Activated naive CD8-positive, alpha-beta T cell treated with anti-CD3 and anti-CD28 coated beads, Interleukin-2, amount 10 ng/mL, durations not matched to agents 7 days and 5 days (primary cell): ENCODE results near the gene PRR33. TPM values are rescaled to one million over a fixed set of nuclear protein-coding genes. Genes with fewer than 3 reads are reported as not detected.

Experiments used
- ATAC-seq: fragments of 150-1000 bp; cut with Tn5 transposase; one replicate; pipeline ENCODE4 v1.10.0; 2021; ENCODE audit warnings: low read depth, moderate library complexity
- POLR2A ChIA-PET: fragments of 350-600 bp; sonication (Branson Sonifier 250); formaldehyde crosslinking; loops from one replicate; lab custom pipeline; 2021; ENCODE audit warnings: antibody characterized with exemption; lab: Charles Lee
- DNase-seq: peaks from one replicate; pipeline ENCODE4 v3.0.0; 2021
- H3K27ac Mint-ChIP-seq: one replicate; pipeline ENCODE4 v1.8.0; 2022; ENCODE audit warnings: mild to moderate bottlenecking, mixed read lengths
- H3K27me3 Mint-ChIP-seq: one replicate; pipeline ENCODE4 v1.8.0; 2022; ENCODE audit warnings: mild to moderate bottlenecking, moderate library complexity, mixed read lengths
- H3K36me3 Mint-ChIP-seq: one replicate; pipeline ENCODE4 v1.8.0; 2021; ENCODE audit warnings: mild to moderate bottlenecking, mixed read lengths
- H3K4me1 Mint-ChIP-seq: one replicate; pipeline ENCODE4 v1.8.0; 2021; ENCODE audit warnings: mixed read lengths
- H3K4me3 Mint-ChIP-seq: one replicate; pipeline ENCODE4 v1.8.0; 2022; ENCODE audit warnings: mild to moderate bottlenecking, moderate library complexity, mixed read lengths
- H3K9me3 Mint-ChIP-seq: one replicate; pipeline ENCODE4 v1.8.0; 2021; ENCODE audit warnings: mixed read lengths
- total RNA-seq, 2 experiments: library from RNA; stranded (reverse); gene quantifications; one replicate each; pipeline ENCODE4 v1.2.3, GENCODE V29; 2021

The PRR33 gene
- total RNA-seq, 2 experiments from 2014 or later = not detected

DNA sequence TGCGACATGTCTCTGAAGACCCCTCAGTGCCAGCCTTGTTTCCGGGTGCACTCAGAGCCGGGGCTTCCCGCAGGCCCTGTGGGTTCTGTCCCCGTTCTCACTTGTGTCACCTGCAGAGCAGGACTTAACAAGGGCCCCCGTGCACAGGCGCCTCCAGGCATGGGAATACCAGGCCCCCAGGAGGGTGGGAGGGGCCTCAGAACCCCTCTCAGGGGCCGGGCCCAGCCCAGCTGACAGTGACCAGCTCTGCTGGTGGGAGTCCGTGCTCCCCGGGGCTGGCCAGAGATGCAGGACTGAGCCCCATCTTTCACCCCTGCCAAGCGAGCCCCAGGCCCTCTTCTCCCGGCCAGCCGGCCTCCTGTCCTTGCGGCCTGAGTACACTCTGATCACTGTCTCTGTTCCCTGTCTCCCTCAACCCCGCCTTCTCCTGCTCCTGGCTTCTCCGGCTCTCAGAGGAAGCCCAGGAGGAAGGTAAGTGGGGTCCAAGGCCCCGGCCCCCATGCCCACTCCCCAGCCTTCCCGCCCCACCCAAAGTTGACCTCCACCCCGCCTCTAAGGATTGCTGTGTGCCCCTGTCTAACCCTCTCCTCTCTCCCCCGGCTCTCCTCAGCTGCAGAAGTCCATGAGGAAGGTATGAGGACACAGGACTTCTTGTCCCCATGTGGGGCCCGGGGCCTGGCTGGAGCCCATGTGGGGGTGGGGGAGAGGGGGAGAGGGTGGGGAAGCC lies 33.1 kb upstream of the PRR33 start:
- Mint-ChIP-seq H3K27me3 (peaks cover 2% of the 10 kb centered on the region), H3K4me1 (peaks cover 4% of the 10 kb centered on the region), H3K4me3 (no peak overlapping the region), H3K27ac (no peak overlapping the region), H3K9me3 (no peaks in the 10 kb centered on the region), H3K36me3 (no peaks in the 10 kb centered on the region)
- DNase-seq = no peak
- POLR2A ChIA-PET = no interaction called here
- ATAC-seq = no peak

DNA sequence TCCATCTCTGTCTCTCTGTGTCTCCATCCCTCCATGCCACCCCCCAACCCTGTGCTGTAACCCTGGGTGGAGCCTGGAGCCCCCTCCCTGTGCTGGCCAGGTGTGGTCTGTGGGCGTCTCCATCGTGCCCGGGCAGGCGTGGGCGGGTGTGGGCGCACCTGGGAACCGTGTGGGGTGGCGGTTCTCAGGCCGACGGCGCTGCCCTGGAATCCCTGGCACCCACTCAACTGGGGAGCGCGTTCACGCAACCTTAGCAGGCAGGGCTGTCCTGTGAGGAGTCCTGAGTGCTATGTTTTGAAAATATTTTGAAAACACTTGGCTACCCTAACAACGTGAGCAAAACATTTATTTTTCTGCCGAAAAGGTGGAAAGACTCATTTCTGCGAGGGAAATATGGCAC lies 32.5 kb upstream of the PRR33 start:
- Mint-ChIP-seq H3K4me1 (peaks cover 2% of the 10 kb centered on the region), H3K4me3 (no peak overlapping the region), H3K36me3 (no peaks in the 10 kb centered on the region), H3K9me3 (no peaks in the 10 kb centered on the region), H3K27me3 (no peaks in the 10 kb centered on the region), H3K27ac (no peak overlapping the region)
- POLR2A ChIA-PET = no interaction called here
- ATAC-seq = no peak
- no peak for DNase-seq

DNA sequence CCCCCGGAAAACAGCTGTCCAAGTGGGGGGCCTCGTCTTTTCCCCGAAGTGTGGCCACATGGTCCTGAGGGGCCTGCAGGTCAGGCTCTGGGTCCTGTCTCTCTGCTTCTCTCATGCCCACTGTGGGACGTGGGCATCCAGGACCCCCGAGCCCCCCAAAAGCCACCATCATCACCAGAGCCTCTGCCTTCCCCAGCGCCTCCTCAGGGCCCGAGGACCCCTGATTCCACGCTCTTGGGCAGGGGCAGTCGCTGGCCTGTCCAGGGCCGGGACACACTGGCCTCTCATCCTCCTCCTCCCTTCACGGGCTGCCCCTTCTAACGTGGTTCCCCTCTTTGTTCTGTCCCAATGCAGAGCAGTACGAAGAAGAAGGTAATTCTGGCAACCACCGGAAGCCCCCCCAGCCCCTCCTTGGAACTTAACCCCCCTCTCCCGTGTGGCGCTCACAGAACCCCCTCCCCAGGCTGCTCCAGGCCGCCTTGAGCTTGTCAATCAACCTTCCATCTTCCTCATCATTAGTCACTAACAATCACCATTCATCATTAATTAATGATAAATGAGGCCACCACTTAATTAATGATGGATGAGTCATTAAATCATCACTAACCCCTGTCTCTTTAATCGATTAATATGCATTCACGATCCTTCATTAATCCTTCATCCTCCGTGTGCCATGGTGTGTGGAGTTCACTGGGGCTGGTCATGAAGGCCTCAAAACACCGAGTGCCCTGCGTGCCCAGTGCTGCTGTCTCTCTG lies 31.7 kb upstream of the PRR33 start:
- POLR2A ChIA-PET = no interaction called here
- no peak for ATAC-seq

DNA sequence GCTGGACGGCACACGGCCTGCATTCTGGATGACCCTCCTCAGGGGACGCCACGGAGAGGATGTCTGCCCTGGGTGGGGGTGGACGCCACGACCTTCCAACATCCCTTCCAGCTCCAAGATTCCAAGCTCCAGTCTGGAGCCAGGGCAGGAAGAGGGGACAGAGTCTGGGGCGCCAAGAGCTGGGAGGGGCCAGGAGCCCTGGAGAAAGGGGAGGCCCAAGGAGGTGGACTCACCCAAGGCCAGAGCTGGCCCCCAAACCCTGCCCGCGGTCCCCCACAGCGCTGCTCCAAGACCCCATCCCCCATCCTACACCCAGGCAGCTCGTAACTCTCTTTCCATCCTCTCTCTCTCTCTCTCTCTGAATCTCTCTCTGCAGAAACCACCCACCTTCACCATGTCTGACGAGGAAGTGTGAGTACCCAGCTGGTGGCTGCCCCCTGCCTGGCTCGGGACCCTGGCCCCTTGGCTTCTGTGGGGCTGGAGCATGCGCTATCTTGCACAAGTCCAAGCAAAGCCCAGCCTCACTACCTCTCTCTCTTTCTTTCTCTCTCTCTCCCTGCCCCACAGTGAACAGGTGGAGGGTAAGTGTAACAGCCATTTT lies 30.9 kb upstream of the PRR33 start:
- Mint-ChIP-seq H3K27me3 (no peaks in the 10 kb centered on the region), H3K4me1 (peaks cover 2% of the 10 kb centered on the region), H3K27ac (no peak overlapping the region), H3K36me3 (no peaks in the 10 kb centered on the region), H3K9me3 (no peaks in the 10 kb centered on the region), H3K4me3 (no peak overlapping the region)
- POLR2A ChIA-PET = interaction anchor here (1.8 kb wide), 2 partner anchors 32 to 41 kb away, joined by 6 to 12 read pairs; no protein-coding TSS in a partner anchor
- no peak for ATAC-seq
- no peak for DNase-seq

More for the DNA sequence above, 31.7 kb upstream of the PRR33 start:
- no peak overlapping the region for H3K4me3 Mint-ChIP-seq
- H3K27me3 Mint-ChIP-seq = no peaks in the 10 kb centered on the region
- no peaks in the 10 kb centered on the region for H3K36me3 Mint-ChIP-seq
- no peaks in the 10 kb centered on the region for H3K9me3 Mint-ChIP-seq
- DNase-seq = no peak
- H3K4me1 Mint-ChIP-seq = peaks cover 2% of the 10 kb centered on the region
- no peak overlapping the region for H3K27ac Mint-ChIP-seq

DNA sequence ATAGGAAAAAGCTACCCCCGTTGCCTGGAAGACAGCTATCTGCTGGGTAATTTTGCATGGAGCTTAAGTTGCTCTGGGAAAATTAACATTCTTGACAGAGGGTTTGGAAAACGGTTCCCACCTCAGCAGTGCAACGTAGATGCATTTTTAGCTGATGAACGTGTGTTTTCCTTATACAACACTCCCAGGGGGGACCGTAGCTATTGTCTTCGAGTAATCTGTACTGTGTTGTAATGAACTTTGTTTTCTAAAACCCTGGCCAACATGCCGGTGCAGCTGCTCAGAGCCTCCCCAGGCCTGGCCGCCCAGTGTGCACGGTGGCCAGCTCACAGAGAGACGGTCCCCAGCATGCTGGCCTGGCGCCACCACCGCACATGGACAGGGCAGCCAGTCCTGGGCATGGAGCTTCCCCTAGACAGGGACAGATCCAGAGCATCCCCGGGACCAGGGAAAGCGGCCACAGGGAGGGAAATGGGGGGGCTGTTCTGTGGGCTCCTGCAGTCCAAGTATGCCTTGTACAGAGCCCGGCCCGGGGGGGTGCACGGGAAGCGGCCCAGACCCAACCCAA lies 30.0 kb upstream of the PRR33 start:
- H3K27me3 Mint-ChIP-seq = no peaks in the 10 kb centered on the region
- no peak overlapping the region for H3K4me3 Mint-ChIP-seq
- no peaks in the 10 kb centered on the region for H3K36me3 Mint-ChIP-seq
- DNase-seq (no peak), ATAC-seq (no peak)
- H3K27ac Mint-ChIP-seq = no peak overlapping the region
- POLR2A ChIA-PET = interaction anchor here (1.0 to 1.8 kb wide), 4 partner anchors 31 to 69 kb away, joined by 3 to 12 read pairs (median 4); partner anchors contain the start of gene LSP1
- no peaks in the 10 kb centered on the region for H3K9me3 Mint-ChIP-seq
- peaks cover 2% of the 10 kb centered on the region for H3K4me1 Mint-ChIP-seq

DNA sequence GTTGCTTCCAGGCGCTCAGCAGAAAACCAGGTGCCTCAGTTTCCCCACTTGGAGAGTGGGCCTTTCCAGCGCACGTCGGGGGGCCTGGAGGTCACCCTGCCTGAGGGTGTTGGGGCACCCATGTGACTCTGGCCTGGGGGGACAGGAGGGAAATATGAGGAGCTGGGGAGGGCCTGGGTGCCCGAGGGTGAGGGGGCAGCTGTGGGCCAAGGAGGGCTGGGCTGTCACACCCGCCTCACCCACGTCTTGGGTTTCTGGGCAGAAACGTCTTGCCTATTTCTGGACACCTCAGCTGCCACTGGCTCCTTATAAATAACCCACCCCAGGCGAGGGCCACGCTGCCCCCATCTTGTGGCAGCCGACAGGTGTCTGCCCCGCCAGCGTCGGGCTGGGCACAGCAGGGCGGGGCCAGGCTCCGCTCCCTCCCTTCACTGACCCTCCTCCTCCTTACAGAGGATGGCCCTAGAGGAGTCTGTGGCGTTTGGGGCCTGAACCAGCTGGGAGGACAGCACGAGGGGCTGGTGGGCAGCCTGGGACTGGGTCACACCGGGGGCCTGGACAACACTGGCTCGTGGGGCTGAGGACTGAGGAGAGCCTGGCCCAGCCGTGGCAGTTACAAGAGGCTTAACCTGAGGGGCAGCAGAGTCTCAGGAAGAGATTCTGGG lies 29.3 kb upstream of the PRR33 start:
- Mint-ChIP-seq H3K27me3 (no peaks in the 10 kb centered on the region), H3K4me3 (no peak overlapping the region), H3K36me3 (no peaks in the 10 kb centered on the region), H3K4me1 (peaks cover 2% of the 10 kb centered on the region), H3K9me3 (no peaks in the 10 kb centered on the region), H3K27ac (no peak overlapping the region)
- DNase-seq (peak; percentile 30), ATAC-seq (no peak)
- POLR2A ChIA-PET = interaction anchor here (0.7 to 1.8 kb wide), 6 partner anchors 14 to 68 kb away, joined by 3 to 12 read pairs (median 3); partner anchors contain the start of gene LSP1

DNA sequence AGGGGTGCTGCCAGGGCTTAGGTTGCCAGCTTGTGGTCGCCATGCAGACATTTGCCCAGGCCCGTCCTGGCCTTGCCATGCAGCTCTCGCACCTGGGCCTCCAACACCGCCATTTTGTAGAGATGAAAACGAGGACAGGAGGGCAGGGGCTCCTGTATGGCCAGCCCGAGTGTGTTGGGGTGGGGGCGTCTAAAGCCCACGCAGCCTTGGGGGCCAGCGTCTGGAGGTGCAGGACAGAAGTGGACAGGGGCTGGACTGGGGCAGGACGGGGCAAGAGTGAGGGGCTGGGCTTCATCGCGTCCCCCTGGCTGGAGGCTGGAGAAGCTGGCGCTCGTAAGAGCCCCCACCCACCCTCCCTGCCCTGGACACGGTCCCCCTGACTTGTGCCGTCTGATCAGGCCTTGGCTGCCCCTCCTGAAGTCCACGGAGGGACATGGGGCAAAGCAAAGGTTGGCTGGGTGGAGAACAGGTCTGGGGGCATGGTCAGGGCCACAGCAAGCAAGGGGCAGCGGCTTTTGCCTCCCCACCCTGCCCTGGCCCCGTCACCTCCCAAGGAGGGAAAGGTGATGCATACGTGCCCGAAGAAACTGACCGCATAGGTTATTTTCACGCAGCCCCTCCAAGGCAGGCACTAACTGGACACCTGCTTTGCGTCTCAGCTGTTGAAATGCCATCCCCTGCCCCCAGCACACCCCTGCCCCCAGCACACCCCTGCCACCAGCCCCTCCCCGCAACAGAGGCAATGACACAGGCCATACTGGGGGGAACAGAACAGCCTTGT lies 28.6 kb upstream of the PRR33 start:
- no peak overlapping the region for H3K27ac Mint-ChIP-seq
- ATAC-seq (no peak), DNase-seq (no peak)
- H3K27me3 Mint-ChIP-seq = no peaks in the 10 kb centered on the region
- peaks cover 5% of the 10 kb centered on the region for H3K4me1 Mint-ChIP-seq
- peaks cover 3% of the 10 kb centered on the region for H3K36me3 Mint-ChIP-seq
- no peak overlapping the region for H3K4me3 Mint-ChIP-seq
- no peaks in the 10 kb centered on the region for H3K9me3 Mint-ChIP-seq
- POLR2A ChIA-PET = interaction anchor here (0.7 to 1.3 kb wide), 3 partner anchors 15 to 31 kb away, joined by 3 to 4 read pairs (median 3); no protein-coding TSS in a partner anchor

DNA sequence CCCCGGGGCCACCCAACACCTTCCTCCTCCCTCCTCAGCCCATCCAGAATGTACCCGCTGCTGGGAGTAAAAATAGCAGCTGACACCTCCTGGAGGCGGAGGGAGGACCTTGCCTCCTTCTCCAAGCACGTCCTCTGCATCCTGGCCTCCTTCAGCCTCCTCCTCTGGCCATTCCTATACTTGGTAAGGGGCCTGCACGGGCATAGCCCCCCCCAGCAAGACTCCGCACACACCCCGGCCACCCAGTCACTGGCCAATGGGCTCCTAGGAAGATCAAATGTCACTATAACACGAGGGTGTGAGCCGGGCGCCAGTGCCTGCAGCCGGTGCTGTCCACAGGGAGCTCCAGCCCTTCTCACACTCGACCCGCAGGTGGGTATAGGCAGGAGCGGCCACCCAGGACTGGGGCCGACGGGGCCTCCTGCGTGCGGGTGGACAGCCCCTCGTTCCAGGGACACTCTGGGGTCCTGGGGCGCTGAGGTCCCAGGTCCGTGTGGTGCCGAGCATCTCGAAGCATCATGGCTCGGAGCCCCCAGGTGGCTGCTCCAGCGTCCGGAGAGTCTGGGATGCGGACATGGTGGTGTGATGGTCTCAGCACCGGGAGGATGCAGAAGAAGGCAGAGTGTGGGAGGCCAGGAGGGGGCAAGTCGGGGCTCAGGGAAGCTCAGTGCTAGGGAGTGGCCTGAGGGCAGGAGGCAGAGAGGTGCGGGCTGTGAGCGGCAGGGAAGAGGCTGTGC lies 27.9 kb upstream of the PRR33 start, which contains the start of gene TNNT3:
TNNT3 (plus strand) TSS at position 313 of the 737 bp plus-strand sequence. CDS start 3,172 bp downstream, outside the sequence.
- H3K27me3 Mint-ChIP-seq = no peaks in the 10 kb centered on the region
- H3K9me3 Mint-ChIP-seq = peaks cover 2% of the 10 kb centered on the region
- no peak within 1 kb of the TSS for H3K27ac Mint-ChIP-seq
- H3K4me3 Mint-ChIP-seq = no peak within 1 kb of the TSS
- DNase-seq (no peak), ATAC-seq (no peak)
- peaks cover 5% of the 10 kb centered on the region for H3K36me3 Mint-ChIP-seq
- H3K4me1 Mint-ChIP-seq = peaks cover 7% of the 10 kb centered on the region
- POLR2A ChIA-PET = interaction anchor here (1.0 to 3.6 kb wide), 3 partner anchors 16 to 30 kb away, joined by 3 to 31 read pairs (median 4); no protein-coding TSS in a partner anchor

DNA sequence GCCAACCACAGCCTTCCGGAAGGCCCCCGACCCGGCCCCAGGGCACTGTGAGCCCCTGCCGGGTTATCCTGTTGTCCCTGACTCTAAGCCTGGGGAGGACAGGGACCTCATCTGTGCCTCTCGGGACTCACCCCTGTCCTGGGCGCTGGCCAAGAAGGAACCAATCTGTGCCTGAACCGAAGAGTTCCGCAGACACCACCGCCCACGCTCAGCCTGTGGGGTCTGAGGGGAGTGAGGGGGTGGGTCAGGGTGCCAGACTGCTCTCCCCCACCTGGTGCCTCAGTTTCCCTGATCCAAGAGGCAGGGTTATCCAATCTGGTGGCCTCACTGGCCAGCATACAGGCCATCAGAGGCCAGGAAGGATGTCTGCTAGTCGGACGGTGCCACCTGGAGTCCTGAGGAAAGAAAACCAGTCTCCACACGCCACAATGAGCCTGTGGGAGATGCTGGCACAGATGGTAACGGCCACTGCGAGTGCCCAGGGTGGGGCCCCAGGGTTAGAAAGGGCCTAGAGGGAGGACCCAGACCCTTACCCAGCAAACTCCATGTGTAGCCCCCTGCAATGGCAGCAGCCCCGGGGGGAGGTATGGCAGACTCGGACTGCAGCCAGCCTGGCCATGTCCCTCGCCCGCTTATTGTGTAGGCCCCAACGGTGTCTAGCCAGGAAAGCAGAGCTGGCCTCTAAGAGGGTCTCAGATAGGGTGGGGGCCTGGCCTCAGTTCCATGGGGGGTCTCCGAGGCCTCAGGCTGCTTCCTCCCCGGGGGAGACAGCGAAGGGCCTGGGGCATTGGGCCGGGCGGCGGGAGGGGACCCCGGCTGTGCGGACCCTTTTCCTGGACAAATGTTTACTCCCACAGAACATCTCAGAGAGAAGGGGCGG lies 27.0 kb upstream of the PRR33 start:
- ATAC-seq = no peak
- peak; percentile 37 for DNase-seq
- Mint-ChIP-seq H3K27me3 (peaks cover 2% of the 10 kb centered on the region), H3K9me3 (peaks cover 4% of the 10 kb centered on the region), H3K4me1 (peaks cover 9% of the 10 kb centered on the region), H3K36me3 (peaks cover 5% of the 10 kb centered on the region), H3K27ac (no peak overlapping the region), H3K4me3 (no peak overlapping the region)
- POLR2A ChIA-PET = interaction anchor here (1.0 to 3.6 kb wide), 2 partner anchors 19 to 29 kb away, joined by 4 to 31 read pairs; no protein-coding TSS in a partner anchor

DNA sequence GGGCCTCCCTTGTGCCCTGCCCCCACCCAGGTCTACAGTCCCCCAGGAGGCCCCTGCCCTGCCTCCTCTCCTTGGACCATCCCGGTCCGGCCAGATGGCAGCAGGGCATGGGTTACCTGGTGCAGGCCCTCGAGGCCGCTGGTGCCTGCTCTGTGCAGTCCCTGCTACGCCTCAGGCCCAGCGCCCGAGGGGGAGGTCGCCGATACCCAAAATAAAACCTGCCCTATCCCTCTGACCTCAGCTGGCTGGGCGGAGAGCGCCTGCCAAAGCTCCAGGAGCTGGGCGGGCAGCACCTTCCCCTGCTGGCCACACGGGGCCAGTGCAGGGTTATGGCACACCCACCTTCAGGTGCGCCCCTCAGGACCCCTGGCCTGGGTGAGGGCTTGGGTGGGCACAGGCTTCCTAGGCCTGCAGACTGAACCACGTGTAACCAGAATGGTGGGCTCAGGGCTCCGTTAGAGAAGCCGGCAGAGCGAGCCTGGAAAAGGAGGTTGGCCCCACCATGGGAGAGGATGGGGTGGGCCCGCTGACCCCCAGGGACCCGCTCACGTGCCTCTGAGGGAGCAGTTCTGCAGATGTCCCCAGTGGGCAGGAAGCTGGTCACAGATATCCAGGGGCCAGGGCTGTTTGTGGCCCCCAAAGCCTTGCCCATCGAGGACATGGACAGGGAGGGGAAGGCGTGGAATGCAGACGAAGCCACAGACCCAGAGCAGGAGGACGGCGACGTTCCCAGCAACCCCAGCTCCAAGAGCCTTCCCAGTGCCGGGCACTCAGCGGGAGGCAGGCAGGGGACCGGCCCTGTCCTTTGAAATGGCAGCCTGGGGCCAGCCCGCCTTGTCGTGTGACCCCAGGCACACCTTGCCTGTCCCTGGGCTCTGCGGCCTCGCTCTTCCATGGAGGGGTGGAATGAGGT lies 26.1 kb upstream of the PRR33 start:
- Mint-ChIP-seq H3K36me3 (peaks cover 5% of the 10 kb centered on the region), H3K27me3 (peaks cover 2% of the 10 kb centered on the region), H3K9me3 (peaks cover 4% of the 10 kb centered on the region), H3K4me3 (no peak overlapping the region), H3K27ac (no peak overlapping the region), H3K4me1 (peaks cover 8% of the 10 kb centered on the region)
- POLR2A ChIA-PET = interaction anchor here (3.6 kb wide), 1 partner anchor 28 kb away, joined by 31 read pairs; no protein-coding TSS in a partner anchor
- ATAC-seq = peak; percentile 15
- DNase-seq = peak; percentile 37
